ENCODE results near the gene SLC30A2.
A peak's percentile ranks its signal among the peaks of the same experiment; 100 is the strongest.

Gene SLC30A2

GRCh38 chr1:26023826-26024225 is 22.1 kb downstream of the SLC30A2 start:
- H3K4me3 ChIP-seq (replicated peaks; ENCODE audit: low read depth, low read length): no peak overlapping the region
- no peak for TF ChIP-seq CTCF (IDR thresholded peaks at IDR 0.05; ENCODE audit: low read depth, low read length, missing control alignments)
- DNase-seq (ENCODE audit: extremely low read depth, low read depth): no peak

- H3K4me3 ChIP-seq (replicated peaks; ENCODE audit: low read depth, low read length): no peak overlapping the region
These were observed 22.9 kb downstream of the SLC30A2 start for GRCh38 chr1:26023009-26023408.

GRCh38 chr1:26022404-26022779 is 23.5 kb downstream of the SLC30A2 start:
- H3K4me3 ChIP-seq (replicated peaks; ENCODE audit: low read depth, low read length): no peak overlapping the region
- DNase-seq (ENCODE audit: extremely low read depth, low read depth): no peak
- no peak for TF ChIP-seq CTCF (IDR thresholded peaks at IDR 0.05; ENCODE audit: low read depth, low read length, missing control alignments)

More at GRCh38 chr1:26023009-26023408, 22.9 kb downstream of the SLC30A2 start:
- TF ChIP-seq CTCF (IDR thresholded peaks at IDR 0.05; ENCODE audit: low read depth, low read length, missing control alignments): no peak
- DNase-seq (ENCODE audit: extremely low read depth, low read depth): no peak

GRCh38 chr1:26021647-26022403 is 24.1 kb downstream of the SLC30A2 start, which contains the start of gene EXTL1:
EXTL1 (plus strand) TSS chr1:26021775; CDS start chr1:26022647, 872 bp downstream.
- no peak for TF ChIP-seq CTCF (IDR thresholded peaks at IDR 0.05; ENCODE audit: low read depth, low read length, missing control alignments)
- 0 out of 2 replicates have a peak within 1 kb of the TSS, but pooled peaks have one; percentile 8 for H3K4me3 ChIP-seq (replicated peaks; ENCODE audit: low read depth, low read length)
- no peak for DNase-seq (ENCODE audit: extremely low read depth, low read depth)

- no peak overlapping the region for H3K4me3 ChIP-seq (replicated peaks; ENCODE audit: low read depth, low read length)
- DNase-seq (ENCODE audit: extremely low read depth, low read depth): no peak
- TF ChIP-seq CTCF (IDR thresholded peaks at IDR 0.05; ENCODE audit: low read depth, low read length, missing control alignments): no peak
These were observed 24.8 kb downstream of the SLC30A2 start for GRCh38 chr1:26020941-26021646.

GRCh38 chr1:26020330-26020768 is 25.6 kb downstream of the SLC30A2 start:
- TF ChIP-seq CTCF (IDR thresholded peaks at IDR 0.05; ENCODE audit: low read depth, low read length, missing control alignments): no peak
- no peak overlapping the region for H3K4me3 ChIP-seq (replicated peaks; ENCODE audit: low read depth, low read length)
- no peak for DNase-seq (ENCODE audit: extremely low read depth, low read depth)
